Measurements from ENCODE around the gene MDFIC.

- TF ChIP-seq CTCF (IDR thresholded peaks at IDR 0.05): no peak
- TF ChIP-seq POLR2A (IDR thresholded peaks at IDR 0.05): no peak
- no peak for TF ChIP-seq EP300 (IDR thresholded peaks at IDR 0.05)
Observed at GRCh38 chr7:115043605-115044004, 121.7 kb downstream of the MDFIC start.
